ENCODE results near the gene PAX6. TPM values are rescaled to one million over a fixed set of nuclear protein-coding genes. Genes with fewer than 3 reads are reported as not detected.

PAX6 gene
- total and polyA plus RNA-seq, 9 of the 15 experiments (the other 6 are each of a cell fraction or from before 2014, with no cell fraction given) = 1.5 to 10.9 (median 5.3) TPM

DNA sequence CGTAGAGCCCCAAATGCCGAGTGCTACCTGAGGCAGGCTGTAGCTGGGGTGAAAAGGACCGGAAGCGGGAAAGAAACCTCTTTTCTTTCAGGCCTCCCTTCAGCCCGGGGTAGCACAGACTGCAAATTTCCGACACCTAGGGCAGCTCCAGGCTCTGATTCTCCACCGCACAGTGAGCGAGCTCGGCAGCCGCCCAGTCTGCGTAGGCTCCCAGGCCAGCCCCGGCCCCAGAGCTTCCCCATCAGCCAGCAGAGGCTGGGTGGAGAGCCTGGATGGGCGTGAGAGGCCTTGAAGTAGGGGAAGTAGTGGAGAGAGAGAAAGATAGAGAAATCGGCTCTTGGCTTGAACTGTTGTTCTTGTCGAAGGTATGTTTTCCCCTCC is 9.3 kb upstream of the PAX6 start:
- CTCF ChIA-PET (ENCODE audit: low intra/inter-chr PET ratio) = no interaction called here
- Histone ChIP-seq H3K4me1 (replicated peaks in 1 of 2; ENCODE audit: control insufficient read depth in 2 of 2, insufficient read depth in 2 of 2, low read length in 2 of 2) (peaks cover 0 to 38% of the 10 kb centered on the region in 2 experiments; a peak in 2 of 5 replicates), H3K27me3 (ENCODE audit: control insufficient read depth in 2 of 2, insufficient read depth in 2 of 2, low read length in 2 of 2) (peaks cover 52 to 80% of the 10 kb centered on the region in 2 experiments), H2AFZ (ENCODE audit: low read depth, low read length) (no peak overlapping the region), H3K9ac (ENCODE audit: insufficient read depth in 1 of 2, low read depth in 2 of 2, low read length in 2 of 2) (no peak overlapping the region), H4K20me1 (replicated peaks; ENCODE audit: control insufficient read depth, insufficient read depth, low read length) (no peaks in the 10 kb centered on the region), H3K9me1 (ENCODE audit: control insufficient read depth, insufficient read depth, low read length) (no peaks in the 10 kb centered on the region), H3K9me3 (replicated peaks; ENCODE audit: control insufficient read depth, insufficient read depth, low read depth, low read length) (no peaks in the 10 kb centered on the region), H3K4me3 (no peak overlapping the region), H3K36me3 (ENCODE audit: control insufficient read depth, insufficient read depth, low read length) (no peaks in the 10 kb centered on the region), H3K4me2 (ENCODE audit: insufficient read depth, low read length) (no peak overlapping the region), H3K27ac (ENCODE audit: extremely low read depth, low read depth, low read length) (no peak overlapping the region), H3K79me2 (ENCODE audit: control insufficient read depth, insufficient read depth, low read length) (no peaks in the 10 kb centered on the region)
- WGBS (ENCODE audit: insufficient coverage, low coverage, missing lambda C conversion rate) = 37% methylated on average over 14 of the region's 15 CpGs
- DNase-seq (ENCODE audit: extremely low read depth in 1 of 4, low spot score in 3 of 4) (no peak), ATAC-seq (no peak), FAIRE-seq (no peak)
- TF ChIP-seq SAFB (IDR thresholded peaks at IDR 0.05; ENCODE audit: borderline replicate concordance, low read depth, low read length) = no peak
- TF ChIP-seq, protein P1, sequence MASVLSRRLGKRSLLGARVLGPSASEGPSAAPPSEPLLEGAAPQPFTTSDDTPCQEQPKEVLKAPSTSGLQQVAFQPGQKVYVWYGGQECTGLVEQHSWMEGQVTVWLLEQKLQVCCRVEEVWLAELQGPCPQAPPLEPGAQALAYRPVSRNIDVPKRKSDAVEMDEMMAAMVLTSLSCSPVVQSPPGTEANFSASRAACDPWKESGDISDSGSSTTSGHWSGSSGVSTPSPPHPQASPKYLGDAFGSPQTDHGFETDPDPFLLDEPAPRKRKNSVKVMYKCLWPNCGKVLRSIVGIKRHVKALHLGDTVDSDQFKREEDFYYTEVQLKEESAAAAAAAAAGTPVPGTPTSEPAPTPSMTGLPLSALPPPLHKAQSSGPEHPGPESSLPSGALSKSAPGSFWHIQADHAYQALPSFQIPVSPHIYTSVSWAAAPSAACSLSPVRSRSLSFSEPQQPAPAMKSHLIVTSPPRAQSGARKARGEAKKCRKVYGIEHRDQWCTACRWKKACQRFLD (CRISPR knock-in tag; IDR thresholded peaks at IDR 0.05) = no peak
- TF ChIP-seq PHB2 (IDR thresholded peaks at IDR 0.05; ENCODE audit: low read depth) = no peak
- no peak for TF ChIP-seq BCOR (IDR thresholded peaks at IDR 0.05)
- no peak for TF ChIP-seq ZNF24 (IDR thresholded peaks at IDR 0.05)
- TF ChIP-seq LEF1 (IDR thresholded peaks at IDR 0.05) = no peak
- no peak for TF ChIP-seq RCOR1 (IDR thresholded peaks at IDR 0.05; ENCODE audit: borderline replicate concordance in 1 of 2, low read depth in 2 of 2, low read length in 2 of 2)
- no peak for TF ChIP-seq MAFF (IDR thresholded peaks at IDR 0.05; ENCODE audit: low read length)
- TF ChIP-seq GTF2E2 (tag; IDR thresholded peaks at IDR 0.05) = no peak
- no peak for TF ChIP-seq NR3C1 (CRISPR knock-in tag; IDR thresholded peaks at IDR 0.05)
- no peak for TF ChIP-seq ELF4 (CRISPR knock-in tag; IDR thresholded peaks at IDR 0.05)
- TF ChIP-seq, protein P2, sequence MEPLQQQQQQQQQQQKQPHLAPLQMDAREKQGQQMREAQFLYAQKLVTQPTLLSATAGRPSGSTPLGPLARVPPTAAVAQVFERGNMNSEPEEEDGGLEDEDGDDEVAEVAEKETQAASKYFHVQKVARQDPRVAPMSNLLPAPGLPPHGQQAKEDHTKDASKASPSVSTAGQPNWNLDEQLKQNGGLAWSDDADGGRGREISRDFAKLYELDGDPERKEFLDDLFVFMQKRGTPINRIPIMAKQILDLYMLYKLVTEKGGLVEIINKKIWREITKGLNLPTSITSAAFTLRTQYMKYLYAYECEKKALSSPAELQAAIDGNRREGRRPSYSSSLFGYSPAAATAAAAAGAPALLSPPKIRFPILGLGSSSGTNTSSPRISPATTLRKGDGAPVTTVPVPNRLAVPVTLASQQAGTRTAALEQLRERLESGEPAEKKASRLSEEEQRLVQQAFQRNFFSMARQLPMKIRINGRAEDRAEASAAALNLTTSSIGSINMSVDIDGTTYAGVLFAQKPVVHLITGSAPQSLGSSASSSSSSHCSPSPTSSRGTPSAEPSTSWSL (CRISPR knock-in tag; IDR thresholded peaks at IDR 0.05; ENCODE audit: borderline replicate concordance) = no peak
- TF ChIP-seq PHTF2 (CRISPR knock-in tag; IDR thresholded peaks at IDR 0.05) = no peak
- no peak for TF ChIP-seq NFATC3 (IDR thresholded peaks at IDR 0.05)
- TF ChIP-seq MBD2 (IDR thresholded peaks at IDR 0.05; ENCODE audit: borderline replicate concordance, low read depth) = no peak
- TF ChIP-seq, protein P3, sequence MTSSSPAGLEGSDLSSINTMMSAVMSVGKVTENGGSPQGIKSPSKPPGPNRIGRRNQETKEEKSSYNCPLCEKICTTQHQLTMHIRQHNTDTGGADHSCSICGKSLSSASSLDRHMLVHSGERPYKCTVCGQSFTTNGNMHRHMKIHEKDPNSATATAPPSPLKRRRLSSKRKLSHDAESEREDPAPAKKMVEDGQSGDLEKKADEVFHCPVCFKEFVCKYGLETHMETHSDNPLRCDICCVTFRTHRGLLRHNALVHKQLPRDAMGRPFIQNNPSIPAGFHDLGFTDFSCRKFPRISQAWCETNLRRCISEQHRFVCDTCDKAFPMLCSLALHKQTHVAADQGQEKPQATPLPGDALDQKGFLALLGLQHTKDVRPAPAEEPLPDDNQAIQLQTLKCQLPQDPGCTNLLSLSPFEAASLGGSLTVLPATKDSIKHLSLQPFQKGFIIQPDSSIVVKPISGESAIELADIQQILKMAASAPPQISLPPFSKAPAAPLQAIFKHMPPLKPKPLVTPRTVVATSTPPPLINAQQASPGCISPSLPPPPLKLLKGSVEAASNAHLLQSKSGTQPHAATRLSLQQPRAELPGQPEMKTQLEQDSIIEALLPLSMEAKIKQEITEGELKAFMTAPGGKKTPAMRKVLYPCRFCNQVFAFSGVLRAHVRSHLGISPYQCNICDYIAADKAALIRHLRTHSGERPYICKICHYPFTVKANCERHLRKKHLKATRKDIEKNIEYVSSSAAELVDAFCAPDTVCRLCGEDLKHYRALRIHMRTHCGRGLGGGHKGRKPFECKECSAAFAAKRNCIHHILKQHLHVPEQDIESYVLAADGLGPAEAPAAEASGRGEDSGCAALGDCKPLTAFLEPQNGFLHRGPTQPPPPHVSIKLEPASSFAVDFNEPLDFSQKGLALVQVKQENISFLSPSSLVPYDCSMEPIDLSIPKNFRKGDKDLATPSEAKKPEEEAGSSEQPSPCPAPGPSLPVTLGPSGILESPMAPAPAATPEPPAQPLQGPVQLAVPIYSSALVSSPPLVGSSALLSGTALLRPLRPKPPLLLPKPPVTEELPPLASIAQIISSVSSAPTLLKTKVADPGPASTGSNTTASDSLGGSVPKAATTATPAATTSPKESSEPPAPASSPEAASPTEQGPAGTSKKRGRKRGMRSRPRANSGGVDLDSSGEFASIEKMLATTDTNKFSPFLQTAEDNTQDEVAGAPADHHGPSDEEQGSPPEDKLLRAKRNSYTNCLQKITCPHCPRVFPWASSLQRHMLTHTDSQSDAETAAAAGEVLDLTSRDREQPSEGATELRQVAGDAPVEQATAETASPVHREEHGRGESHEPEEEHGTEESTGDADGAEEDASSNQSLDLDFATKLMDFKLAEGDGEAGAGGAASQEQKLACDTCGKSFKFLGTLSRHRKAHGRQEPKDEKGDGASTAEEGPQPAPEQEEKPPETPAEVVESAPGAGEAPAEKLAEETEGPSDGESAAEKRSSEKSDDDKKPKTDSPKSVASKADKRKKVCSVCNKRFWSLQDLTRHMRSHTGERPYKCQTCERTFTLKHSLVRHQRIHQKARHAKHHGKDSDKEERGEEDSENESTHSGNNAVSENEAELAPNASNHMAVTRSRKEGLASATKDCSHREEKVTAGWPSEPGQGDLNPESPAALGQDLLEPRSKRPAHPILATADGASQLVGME (CRISPR knock-in tag; IDR thresholded peaks at IDR 0.05) = no peak
- POLR2A ChIA-PET = no interaction called here
- in situ Hi-C loops (cut with MboI) = no loop called here
- BruUV-seq (replicated peaks) = no TSS peak
- intact Hi-C loops (cut with micrococcal nuclease) = no loop called here

All from K562 (cell line).